Colonic mucosa (tissue), 4 donors: ENCODE results near the gene PCDHGB3. TPM values are rescaled to one million over a fixed set of nuclear protein-coding genes. Genes with fewer than 3 reads are reported as not detected.
A peak's percentile ranks its signal among the peaks of the same experiment; 100 is the strongest.
"Not testable (repeated sequence)": the region's sequence is repeated elsewhere in the genome, so short reads cannot be mapped to it uniquely, and the experiment has no call there.

Experiments used
- DNase-seq: peaks from one replicate; pipeline ENCODE4 v3.0.0-alpha.2; 2020
- H3K27ac ChIP-seq: fragments of 200-600 bp; one replicate; pipeline ENCODE4 v1.8.0; 2021
- H3K27me3 ChIP-seq: fragments of 200-600 bp; one replicate; pipeline ENCODE4 v1.8.0; 2021
- H3K36me3 ChIP-seq: fragments of 200-600 bp; one replicate; pipeline ENCODE4 v1.8.0; 2021
- H3K4me1 ChIP-seq: fragments of 200-600 bp; one replicate; pipeline ENCODE4 v1.8.0; 2021; ENCODE audit warnings: mild to moderate bottlenecking
- H3K4me3 ChIP-seq: fragments of 200-600 bp; one replicate; pipeline ENCODE4 v1.8.0; 2021
- H3K9ac ChIP-seq, 2 donors: one replicate each; pipeline ENCODE4 v1.7.0; 2013; ENCODE audit warnings: control low read depth in 2 of 2, low read depth in 2 of 2, low read length in 2 of 2
- H3K9me3 ChIP-seq: fragments of 200-600 bp; one replicate; pipeline ENCODE4 v1.8.0; 2021
- intact Hi-C: fragments of 100-400 bp; cut with DNase I; formaldehyde crosslinking; loops from one replicate; pipeline ENCODE4 v1.14.1; 2022
- total RNA-seq, 2 donors: library from RNA; stranded (reverse); fragmentation: NEBNext Ultra II Directional in 1 of 2; extraction: Animal tissue kit (Norgen Biotek cat#: 25700) in 1 of 2; gene quantifications; one replicate each; pipeline ENCODE4 v1.2.1, GENCODE V29; 2021
- TF ChIP-seq, protein P1 (sequence below): fragments of 200-600 bp; IDR thresholded peaks from one replicate; pipeline ENCODE4 v1.8.0; 2022; ENCODE audit warnings: antibody characterized with exemption, mild to moderate bottlenecking
- donor health status: healthy.
- donor health status: DM: no; HTN: no; CAD: no.
- donor health status: DM: no; HTN: no; CAD: no.

The PCDHGB3 gene
- 1 to 10 TPM in 1 of 2 donors, under 1 TPM in 1; 0.57 to 1.1 TPM for total RNA-seq

- no peaks in the 10 kb centered on the region for H3K27me3 ChIP-seq
- H3K27ac ChIP-seq = no peak within 1 kb of the TSS
- H3K4me3 ChIP-seq = no peak within 1 kb of the TSS
- no peaks in the 10 kb centered on the region for H3K4me1 ChIP-seq
- no peaks in the 10 kb centered on the region for H3K36me3 ChIP-seq
- peaks cover 13% of the 10 kb centered on the region for H3K9me3 ChIP-seq
- no peak within 1 kb of the TSS for H3K9ac ChIP-seq
- TF ChIP-seq, protein P1, sequence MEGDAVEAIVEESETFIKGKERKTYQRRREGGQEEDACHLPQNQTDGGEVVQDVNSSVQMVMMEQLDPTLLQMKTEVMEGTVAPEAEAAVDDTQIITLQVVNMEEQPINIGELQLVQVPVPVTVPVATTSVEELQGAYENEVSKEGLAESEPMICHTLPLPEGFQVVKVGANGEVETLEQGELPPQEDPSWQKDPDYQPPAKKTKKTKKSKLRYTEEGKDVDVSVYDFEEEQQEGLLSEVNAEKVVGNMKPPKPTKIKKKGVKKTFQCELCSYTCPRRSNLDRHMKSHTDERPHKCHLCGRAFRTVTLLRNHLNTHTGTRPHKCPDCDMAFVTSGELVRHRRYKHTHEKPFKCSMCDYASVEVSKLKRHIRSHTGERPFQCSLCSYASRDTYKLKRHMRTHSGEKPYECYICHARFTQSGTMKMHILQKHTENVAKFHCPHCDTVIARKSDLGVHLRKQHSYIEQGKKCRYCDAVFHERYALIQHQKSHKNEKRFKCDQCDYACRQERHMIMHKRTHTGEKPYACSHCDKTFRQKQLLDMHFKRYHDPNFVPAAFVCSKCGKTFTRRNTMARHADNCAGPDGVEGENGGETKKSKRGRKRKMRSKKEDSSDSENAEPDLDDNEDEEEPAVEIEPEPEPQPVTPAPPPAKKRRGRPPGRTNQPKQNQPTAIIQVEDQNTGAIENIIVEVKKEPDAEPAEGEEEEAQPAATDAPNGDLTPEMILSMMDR = no peak
- DNase-seq = no peak
- intact Hi-C loops = no loop called here
These were observed at the start of gene PCDHGB3 for GRCh38 chr5:141369994-141370848. Gene PCDHGB3, plus strand, starts transcription at chr5:141370242. Its CDS starts 153 bp downstream, at chr5:141370395.

GRCh38 chr5:141322261-141322660 lies 47.8 kb upstream of the PCDHGB3 start:
- Histone ChIP-seq H3K9me3 (peaks cover 4% of the 10 kb centered on the region), H3K4me3 (no peak overlapping the region), H3K4me1 (no peaks in the 10 kb centered on the region), H3K9ac (no peak overlapping the region), H3K27ac (no peak overlapping the region), H3K36me3 (no peaks in the 10 kb centered on the region), H3K27me3 (no peaks in the 10 kb centered on the region)
- intact Hi-C loops = loop anchor here (5.0 kb wide), 1 partner anchor 240 kb away; no protein-coding TSS in a partner anchor
- TF ChIP-seq, protein P1 = no peak
- no peak for DNase-seq

- peak overlapping the region; percentile 12 to 32 for H3K9ac ChIP-seq
- peak overlapping the region; percentile 28 for H3K4me3 ChIP-seq
- intact Hi-C loops = no loop called here
- TF ChIP-seq, protein P1 = peak; percentile 26
- H3K36me3 ChIP-seq = no peaks in the 10 kb centered on the region
- no peaks in the 10 kb centered on the region for H3K4me1 ChIP-seq
- peak; percentile 64 for DNase-seq
- no peaks in the 10 kb centered on the region for H3K27me3 ChIP-seq
- H3K9me3 ChIP-seq = no peaks in the 10 kb centered on the region
- peak overlapping the region; percentile 28 for H3K27ac ChIP-seq
These were observed 43.8 kb upstream of the PCDHGB3 start for GRCh38 chr5:141326088-141326854.

DNA sequence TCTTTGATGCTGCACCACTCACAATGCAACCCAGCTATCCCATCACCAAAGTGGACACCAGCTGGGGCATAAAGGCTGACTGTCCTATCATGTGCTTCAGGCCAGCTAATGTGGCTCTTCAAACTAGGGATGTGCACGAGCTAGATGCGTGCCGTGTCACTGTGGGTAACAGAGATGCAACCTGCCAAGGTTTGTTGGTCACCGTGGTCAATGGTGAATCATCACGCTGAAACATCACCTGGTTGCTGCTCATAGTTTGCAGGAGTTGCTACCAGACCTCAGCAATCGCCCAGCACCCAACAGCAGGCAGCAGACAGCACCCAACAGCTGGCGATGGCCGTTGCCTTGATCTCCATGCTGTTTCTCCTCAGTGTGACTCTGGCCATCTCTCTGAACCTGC lies 41.8 kb upstream of the PCDHGB3 start:
- DNase-seq = no peak
- no peaks in the 10 kb centered on the region for H3K4me1 ChIP-seq
- TF ChIP-seq, protein P1 = no peak
- H3K27ac ChIP-seq = no peak overlapping the region
- no peak overlapping the region for H3K9ac ChIP-seq
- H3K27me3 ChIP-seq = no peaks in the 10 kb centered on the region
- H3K9me3 ChIP-seq = no peaks in the 10 kb centered on the region
- no peaks in the 10 kb centered on the region for H3K36me3 ChIP-seq
- intact Hi-C loops = no loop called here
- no peak overlapping the region for H3K4me3 ChIP-seq

DNA sequence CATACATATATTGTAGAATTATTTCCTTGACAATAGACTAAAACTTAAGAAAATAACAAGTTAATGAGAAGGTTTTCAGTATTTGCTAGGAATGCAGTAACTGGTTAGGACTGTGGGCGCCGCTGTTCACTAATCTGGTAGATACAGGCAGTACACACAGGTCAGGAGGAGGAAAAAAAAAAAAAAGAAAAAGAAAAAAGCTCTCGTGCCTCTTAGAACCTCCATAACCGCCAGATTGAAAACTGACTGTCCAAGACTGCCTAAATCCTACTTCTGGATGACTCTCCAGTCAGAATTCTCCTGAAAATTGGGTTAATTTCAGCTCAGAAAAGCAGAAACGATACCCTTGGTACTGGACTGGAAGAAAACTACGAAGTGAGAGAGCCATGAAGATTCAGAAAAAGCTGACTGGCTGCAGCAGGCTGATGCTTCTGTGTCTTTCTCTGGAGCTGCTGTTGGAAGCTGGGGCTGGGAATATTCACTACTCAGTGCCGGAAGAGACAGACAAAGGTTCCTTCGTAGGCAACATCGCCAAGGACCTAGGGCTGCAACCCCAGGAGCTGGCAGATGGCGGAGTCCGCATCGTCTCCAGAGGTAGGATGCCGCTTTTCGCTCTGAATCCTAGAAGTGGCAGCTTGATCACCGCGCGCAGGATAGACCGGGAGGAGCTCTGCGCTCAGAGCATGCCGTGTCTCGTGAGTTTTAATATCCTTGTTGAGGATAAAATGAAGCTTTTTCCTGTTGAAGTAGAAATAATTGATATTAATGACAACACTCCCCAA lies 39.6 kb upstream of the PCDHGB3 start, which contains the start of gene PCDHGA1:
PCDHGA1 (plus strand) TSS at position 216 of the 782 bp plus-strand sequence.
- Histone ChIP-seq H3K36me3 (no peaks in the 10 kb centered on the region), H3K27me3 (no peaks in the 10 kb centered on the region), H3K9me3 (no peaks in the 10 kb centered on the region), H3K4me3 (no peak within 1 kb of the TSS), H3K9ac (no peak within 1 kb of the TSS), H3K4me1 (no peaks in the 10 kb centered on the region), H3K27ac (no peak within 1 kb of the TSS)
- TF ChIP-seq, protein P1 = no peak
- DNase-seq = no peak
- intact Hi-C loops = no loop called here

GRCh38 chr5:141332571-141332970 lies 37.5 kb upstream of the PCDHGB3 start:
- H3K4me3 ChIP-seq, H3K27ac ChIP-seq, H3K4me1 ChIP-seq, H3K9ac ChIP-seq, H3K36me3 ChIP-seq, intact Hi-C loops, H3K9me3 ChIP-seq, H3K27me3 ChIP-seq, DNase-seq: not testable (repeated sequence)
